Liver (tissue), 9 donors: ENCODE measurements around the gene NFIA. TPM values are rescaled to one million over a fixed set of nuclear protein-coding genes. Genes with fewer than 3 reads are reported as not detected.

ENCODE experiments used
- DNase-seq: peaks from one replicate; pipeline ENCODE4 v3.0.0-alpha.2; 2017; ENCODE audit warnings: low spot score
- H3K27ac ChIP-seq, 2 donors: one replicate each; pipeline ENCODE4 v1.7.0; 2013; ENCODE audit warnings: inconsistent platforms in 2 of 2, low read length in 2 of 2, control low read depth in 1 of 2, low read depth in 1 of 2, mild to moderate bottlenecking in 1 of 2
- H3K27me3 ChIP-seq, 4 donors: one replicate each; pipeline versions ENCODE4 v1.6.1 to v1.7.0; 2013; ENCODE audit warnings: low read length in 3 of 4, inconsistent platforms in 1 of 4, mild to moderate bottlenecking in 1 of 4, moderate library complexity in 1 of 4; ENCODE audit not compliant: control insufficient read depth in 4 of 4, insufficient read depth in 4 of 4
- H3K36me3 ChIP-seq, 4 donors: one replicate each; pipeline versions ENCODE4 v1.6.1 to v1.7.0; 2013; ENCODE audit warnings: low read length in 3 of 4, mild to moderate bottlenecking in 3 of 4, low read depth in 1 of 4, moderate library complexity in 1 of 4; ENCODE audit not compliant: control insufficient read depth in 4 of 4, insufficient read depth in 3 of 4
- H3K4me1 ChIP-seq, 4 donors: one replicate each; pipeline versions ENCODE4 v1.6.1 to v1.7.0; 2013; ENCODE audit warnings: low read length in 3 of 4, mild to moderate bottlenecking in 3 of 4, moderate library complexity in 1 of 4; ENCODE audit not compliant: control insufficient read depth in 4 of 4, insufficient read depth in 4 of 4
- H3K4me3 ChIP-seq, 3 donors: one replicate each; pipeline versions ENCODE4 v1.6.1 to v1.7.0; 2013; ENCODE audit warnings: low read length in 3 of 3, control low read depth in 1 of 3, low read depth in 1 of 3, mild to moderate bottlenecking in 1 of 3
- H3K9ac ChIP-seq, 2 donors: one replicate each; pipeline ENCODE4 v1.7.0; 2013; ENCODE audit warnings: low read length in 2 of 2, mild to moderate bottlenecking in 2 of 2, moderate library complexity in 2 of 2, control low read depth in 1 of 2, low read depth in 1 of 2
- H3K9me3 ChIP-seq, 4 donors: one replicate each; pipeline versions ENCODE4 v1.6.1 to v1.7.0; 2013; ENCODE audit warnings: low read length in 3 of 4; ENCODE audit not compliant: control insufficient read depth in 4 of 4
- EGR1 ChIP-seq, 2 donors: IDR thresholded peaks; 2 replicates each; pipeline ENCODE4 v1.6.1; 2016 to 2018; ENCODE audit warnings: antibody characterized with exemption in 2 of 2, low read depth in 2 of 2
- FOXA1 ChIP-seq: IDR thresholded peaks from 2 replicates; pipeline ENCODE4 v1.6.1; 2016; ENCODE audit warnings: antibody characterized with exemption
- FOXA2 ChIP-seq: IDR thresholded peaks from 2 replicates; pipeline ENCODE4 v1.6.1; 2016; ENCODE audit warnings: antibody characterized with exemption
- GABPA ChIP-seq, 2 donors: IDR thresholded peaks in 1 of 2; conservative IDR thresholded peaks in 1 of 2; 2 replicates each; pipeline ENCODE4 v1.6.1; 2016; ENCODE audit warnings: antibody characterized with exemption in 2 of 2, mild to moderate bottlenecking in 1 of 2, moderate library complexity in 1 of 2
- HNF4A ChIP-seq, 2 donors: conservative IDR thresholded peaks; 2 replicates each; pipeline ENCODE4 v1.6.1; 2016; ENCODE audit warnings: antibody characterized with exemption in 2 of 2, mild to moderate bottlenecking in 2 of 2
- HNF4G ChIP-seq: IDR thresholded peaks from 2 replicates; pipeline ENCODE4 v1.6.1; 2016; ENCODE audit warnings: antibody characterized with exemption
- JUND ChIP-seq, 2 donors: IDR thresholded peaks; 2 replicates each; pipeline ENCODE4 v1.6.1; 2016; ENCODE audit warnings: antibody characterized with exemption in 2 of 2
- NR2F2 ChIP-seq: IDR thresholded peaks from 2 replicates; pipeline ENCODE4 v1.6.1; 2016; ENCODE audit warnings: antibody characterized with exemption
- RAD21 ChIP-seq, 2 donors: IDR thresholded peaks; 2 replicates each; pipeline ENCODE4 v1.6.1; 2016; ENCODE audit warnings: antibody characterized with exemption in 2 of 2, mild to moderate bottlenecking in 2 of 2
- RXRA ChIP-seq, 2 donors: IDR thresholded peaks; 2 replicates each; pipeline ENCODE4 v1.6.1; 2017 to 2018; ENCODE audit warnings: antibody characterized with exemption in 2 of 2, mild to moderate bottlenecking in 1 of 2
- SP1 ChIP-seq: IDR thresholded peaks from 2 replicates; pipeline ENCODE4 v1.6.1; 2018; ENCODE audit warnings: antibody characterized with exemption, mild to moderate bottlenecking
- TAF1 ChIP-seq: conservative IDR thresholded peaks from 2 replicates; pipeline ENCODE4 v1.6.1; 2016; ENCODE audit warnings: antibody characterized with exemption, mild to moderate bottlenecking
- YY1 ChIP-seq: IDR thresholded peaks from 2 replicates; pipeline ENCODE4 v1.6.1; 2016; ENCODE audit warnings: antibody characterized with exemption, mild to moderate bottlenecking
- WGBS: extraction: QIAGEN DNeasy Blood & Tissue Kit; methylation state at CpG from one replicate; pipeline ENCODE4 v1.1.7; 2013; 5-methylcytosine and 5-hydroxymethylcytosine counted together
- polyA plus RNA-seq, 2 donors: library from polyadenylated mRNA; stranded (reverse) in 1 of 2; unstranded in 1 of 2; fragments of 200-250 nt in 1 of 2; fragments of >200 nt in 1 of 2; fragmentation: Nextera tagmentation in 1 of 2; extraction: Ambion mirVana in 1 of 2; gene quantifications; one replicate each; pipeline versions ENCODE4 v1.2.1 to v1.2.3, GENCODE V29; 2013 to 2015
- total RNA-seq, 2 donors: library from RNA; depleted of rRNA; stranded (reverse); fragments of >200 nt; gene quantifications; one replicate each; pipeline ENCODE4 v1.2.3, GENCODE V29; 2014
- TF ChIP-seq, protein P1 (sequence below): IDR thresholded peaks from 2 replicates; pipeline ENCODE4 v1.6.1; 2016; ENCODE audit warnings: antibody characterized with exemption
- TF ChIP-seq, protein P2 (sequence below): fragments of 150-350 bp; IDR thresholded peaks from 2 replicates; pipeline ENCODE4 v1.5.1; 2017; ENCODE audit warnings: improper control_type of control experiment, low read depth, low read length; ENCODE audit not compliant: missing input control
- TF ChIP-seq, protein P3 (sequence below): IDR thresholded peaks from 2 replicates; pipeline ENCODE4 v1.6.1; 2016; ENCODE audit warnings: antibody characterized with exemption
- TF ChIP-seq, protein P4 (sequence below): IDR thresholded peaks from 2 replicates; pipeline ENCODE4 v1.6.1; 2016; ENCODE audit warnings: antibody characterized with exemption, mild to moderate bottlenecking
- TF ChIP-seq, protein P5 (sequence below): IDR thresholded peaks from 2 replicates; pipeline ENCODE4 v1.6.1; 2016; ENCODE audit warnings: antibody characterized with exemption
- donor health status: healthy.
- donor health status: healthy.
- donor health status: healthy.
- donor health status: healthy.
- donor health status: healthy.

The NFIA gene
- total and polyA plus RNA-seq, 4 donors = 6.8 to 53.7 (median 22.2) TPM

DNA sequence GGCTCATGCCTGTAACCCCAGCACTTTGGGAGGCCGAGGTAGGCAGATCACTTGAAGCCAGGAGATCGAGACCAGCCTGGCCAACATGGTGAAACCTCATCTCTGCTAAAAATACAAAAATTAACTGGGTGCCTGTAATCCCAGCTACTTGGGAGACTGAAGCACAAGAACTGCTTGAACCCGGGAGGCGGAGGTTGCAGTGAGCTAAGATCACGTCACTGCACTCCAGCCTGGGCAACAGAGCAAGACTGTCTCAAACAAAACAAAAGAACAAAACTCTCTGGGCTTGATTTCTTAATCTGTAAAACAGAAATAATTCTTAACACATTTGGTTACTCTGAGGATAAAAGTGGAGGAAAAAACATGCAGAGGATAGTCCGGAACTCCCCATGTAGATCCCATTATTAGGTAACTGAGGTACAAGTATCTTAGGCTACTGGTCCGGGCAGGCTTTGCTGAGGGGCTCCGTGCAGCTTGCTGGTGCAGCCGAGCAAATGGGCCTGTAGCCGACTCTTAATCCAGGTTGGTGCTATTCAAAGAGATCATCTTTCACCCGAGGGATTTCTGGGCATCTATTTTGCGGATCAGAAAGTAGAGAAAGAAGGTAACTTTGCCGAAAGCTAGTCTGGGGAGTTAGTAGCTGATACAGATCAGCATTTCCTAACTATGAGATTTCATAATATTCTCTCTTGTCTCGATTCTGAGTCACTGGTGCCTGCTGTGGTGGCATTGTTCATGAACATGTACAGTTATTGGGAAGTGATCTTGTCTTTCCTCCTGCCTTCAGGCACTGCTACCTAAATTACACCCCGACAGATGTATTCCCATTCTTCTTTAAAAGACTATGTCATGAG, 56.8 kb downstream of the NFIA start:
- no peaks in the 10 kb centered on the region for H3K9me3 ChIP-seq
- TF ChIP-seq SP1 (no peak), RXRA (IDR thresholded peaks at IDR 0.05) (peak in 1 of 2 donors; percentile 11), HNF4A (conservative IDR thresholded peaks at IDR 0.05) (peak in 1 of 2 donors; percentile 14), RAD21 (IDR thresholded peaks at IDR 0.05) (peak in 1 of 2 donors; percentile 39), JUND (IDR thresholded peaks at IDR 0.05) (peak in 1 of 2 donors; percentile 54)
- H3K4me1 ChIP-seq = peaks cover 9 to 47% (median 33%) of the 10 kb centered on the region in 4 donors
- no peak overlapping the region for H3K9ac ChIP-seq
- H3K4me3 ChIP-seq = no peak overlapping the region
- WGBS = 73% methylated on average over 15 of the region's 15 CpGs
- peak overlapping the region; percentile 26 to 55 for H3K27ac ChIP-seq
- no peaks in the 10 kb centered on the region for H3K36me3 ChIP-seq
- no peaks in the 10 kb centered on the region for H3K27me3 ChIP-seq
- no peak for DNase-seq

- H3K9me3 ChIP-seq = no peaks in the 10 kb centered on the region
- H3K4me3 ChIP-seq = no peak overlapping the region
- H3K27ac ChIP-seq = peak overlapping the region; percentile 26 to 55
- no peak for DNase-seq
- no peak overlapping the region for H3K9ac ChIP-seq
- WGBS = 78% methylated on average over 7 of the region's 7 CpGs
- H3K36me3 ChIP-seq = no peaks in the 10 kb centered on the region
- TF ChIP-seq GABPA (IDR thresholded peaks at IDR 0.05 in 1 of 2, conservative IDR thresholded peaks at IDR 0.05 in 1 of 2) = no peak
- TF ChIP-seq YY1 = no peak
- TF ChIP-seq JUND (IDR thresholded peaks at IDR 0.05) = no peak
- TF ChIP-seq SP1 = no peak
- TF ChIP-seq TAF1 = no peak
- TF ChIP-seq HNF4G = no peak
- peaks cover 9 to 47% (median 33%) of the 10 kb centered on the region in 4 donors for H3K4me1 ChIP-seq
- H3K27me3 ChIP-seq = no peaks in the 10 kb centered on the region
These were observed 57.6 kb downstream of the NFIA start for GRCh38 chr1:61139775-61140549.

GRCh38 chr1:61140778-61141177, 58.4 kb downstream of the NFIA start:
- Histone ChIP-seq H3K9ac (no peak overlapping the region), H3K4me1 (peaks cover 9 to 45% (median 33%) of the 10 kb centered on the region in 4 donors), H3K4me3 (no peak overlapping the region), H3K9me3 (no peaks in the 10 kb centered on the region), H3K27ac (peak overlapping the region; percentile 66 to 78), H3K36me3 (no peaks in the 10 kb centered on the region), H3K27me3 (no peaks in the 10 kb centered on the region)
- TF ChIP-seq FOXA1 (no peak), GABPA (IDR thresholded peaks at IDR 0.05 in 1 of 2, conservative IDR thresholded peaks at IDR 0.05 in 1 of 2) (no peak), YY1 (no peak), EGR1 (IDR thresholded peaks at IDR 0.05; ENCODE audit: low read depth in 2 of 2) (no peak), HNF4A (conservative IDR thresholded peaks at IDR 0.05) (no peak), JUND (IDR thresholded peaks at IDR 0.05) (no peak), NR2F2 (no peak), FOXA2 (no peak), HNF4G (no peak)
- TF ChIP-seq, protein P1, sequence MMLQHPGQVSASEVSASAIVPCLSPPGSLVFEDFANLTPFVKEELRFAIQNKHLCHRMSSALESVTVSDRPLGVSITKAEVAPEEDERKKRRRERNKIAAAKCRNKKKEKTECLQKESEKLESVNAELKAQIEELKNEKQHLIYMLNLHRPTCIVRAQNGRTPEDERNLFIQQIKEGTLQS = no peak
- TF ChIP-seq, protein P2, sequence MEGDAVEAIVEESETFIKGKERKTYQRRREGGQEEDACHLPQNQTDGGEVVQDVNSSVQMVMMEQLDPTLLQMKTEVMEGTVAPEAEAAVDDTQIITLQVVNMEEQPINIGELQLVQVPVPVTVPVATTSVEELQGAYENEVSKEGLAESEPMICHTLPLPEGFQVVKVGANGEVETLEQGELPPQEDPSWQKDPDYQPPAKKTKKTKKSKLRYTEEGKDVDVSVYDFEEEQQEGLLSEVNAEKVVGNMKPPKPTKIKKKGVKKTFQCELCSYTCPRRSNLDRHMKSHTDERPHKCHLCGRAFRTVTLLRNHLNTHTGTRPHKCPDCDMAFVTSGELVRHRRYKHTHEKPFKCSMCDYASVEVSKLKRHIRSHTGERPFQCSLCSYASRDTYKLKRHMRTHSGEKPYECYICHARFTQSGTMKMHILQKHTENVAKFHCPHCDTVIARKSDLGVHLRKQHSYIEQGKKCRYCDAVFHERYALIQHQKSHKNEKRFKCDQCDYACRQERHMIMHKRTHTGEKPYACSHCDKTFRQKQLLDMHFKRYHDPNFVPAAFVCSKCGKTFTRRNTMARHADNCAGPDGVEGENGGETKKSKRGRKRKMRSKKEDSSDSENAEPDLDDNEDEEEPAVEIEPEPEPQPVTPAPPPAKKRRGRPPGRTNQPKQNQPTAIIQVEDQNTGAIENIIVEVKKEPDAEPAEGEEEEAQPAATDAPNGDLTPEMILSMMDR = no peak
- TF ChIP-seq, protein P3, sequence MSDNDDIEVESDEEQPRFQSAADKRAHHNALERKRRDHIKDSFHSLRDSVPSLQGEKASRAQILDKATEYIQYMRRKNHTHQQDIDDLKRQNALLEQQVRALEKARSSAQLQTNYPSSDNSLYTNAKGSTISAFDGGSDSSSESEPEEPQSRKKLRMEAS = no peak
- TF ChIP-seq, protein P4, sequence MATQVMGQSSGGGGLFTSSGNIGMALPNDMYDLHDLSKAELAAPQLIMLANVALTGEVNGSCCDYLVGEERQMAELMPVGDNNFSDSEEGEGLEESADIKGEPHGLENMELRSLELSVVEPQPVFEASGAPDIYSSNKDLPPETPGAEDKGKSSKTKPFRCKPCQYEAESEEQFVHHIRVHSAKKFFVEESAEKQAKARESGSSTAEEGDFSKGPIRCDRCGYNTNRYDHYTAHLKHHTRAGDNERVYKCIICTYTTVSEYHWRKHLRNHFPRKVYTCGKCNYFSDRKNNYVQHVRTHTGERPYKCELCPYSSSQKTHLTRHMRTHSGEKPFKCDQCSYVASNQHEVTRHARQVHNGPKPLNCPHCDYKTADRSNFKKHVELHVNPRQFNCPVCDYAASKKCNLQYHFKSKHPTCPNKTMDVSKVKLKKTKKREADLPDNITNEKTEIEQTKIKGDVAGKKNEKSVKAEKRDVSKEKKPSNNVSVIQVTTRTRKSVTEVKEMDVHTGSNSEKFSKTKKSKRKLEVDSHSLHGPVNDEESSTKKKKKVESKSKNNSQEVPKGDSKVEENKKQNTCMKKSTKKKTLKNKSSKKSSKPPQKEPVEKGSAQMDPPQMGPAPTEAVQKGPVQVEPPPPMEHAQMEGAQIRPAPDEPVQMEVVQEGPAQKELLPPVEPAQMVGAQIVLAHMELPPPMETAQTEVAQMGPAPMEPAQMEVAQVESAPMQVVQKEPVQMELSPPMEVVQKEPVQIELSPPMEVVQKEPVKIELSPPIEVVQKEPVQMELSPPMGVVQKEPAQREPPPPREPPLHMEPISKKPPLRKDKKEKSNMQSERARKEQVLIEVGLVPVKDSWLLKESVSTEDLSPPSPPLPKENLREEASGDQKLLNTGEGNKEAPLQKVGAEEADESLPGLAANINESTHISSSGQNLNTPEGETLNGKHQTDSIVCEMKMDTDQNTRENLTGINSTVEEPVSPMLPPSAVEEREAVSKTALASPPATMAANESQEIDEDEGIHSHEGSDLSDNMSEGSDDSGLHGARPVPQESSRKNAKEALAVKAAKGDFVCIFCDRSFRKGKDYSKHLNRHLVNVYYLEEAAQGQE = no peak
- TF ChIP-seq, protein P5, sequence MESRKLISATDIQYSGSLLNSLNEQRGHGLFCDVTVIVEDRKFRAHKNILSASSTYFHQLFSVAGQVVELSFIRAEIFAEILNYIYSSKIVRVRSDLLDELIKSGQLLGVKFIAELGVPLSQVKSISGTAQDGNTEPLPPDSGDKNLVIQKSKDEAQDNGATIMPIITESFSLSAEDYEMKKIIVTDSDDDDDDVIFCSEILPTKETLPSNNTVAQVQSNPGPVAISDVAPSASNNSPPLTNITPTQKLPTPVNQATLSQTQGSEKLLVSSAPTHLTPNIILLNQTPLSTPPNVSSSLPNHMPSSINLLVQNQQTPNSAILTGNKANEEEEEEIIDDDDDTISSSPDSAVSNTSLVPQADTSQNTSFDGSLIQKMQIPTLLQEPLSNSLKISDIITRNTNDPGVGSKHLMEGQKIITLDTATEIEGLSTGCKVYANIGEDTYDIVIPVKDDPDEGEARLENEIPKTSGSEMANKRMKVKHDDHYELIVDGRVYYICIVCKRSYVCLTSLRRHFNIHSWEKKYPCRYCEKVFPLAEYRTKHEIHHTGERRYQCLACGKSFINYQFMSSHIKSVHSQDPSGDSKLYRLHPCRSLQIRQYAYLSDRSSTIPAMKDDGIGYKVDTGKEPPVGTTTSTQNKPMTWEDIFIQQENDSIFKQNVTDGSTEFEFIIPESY = no peak
- WGBS = 33% methylated on average over 3 of the region's 3 CpGs
- DNase-seq = no peak
